CD4-positive, alpha-beta T cell treated with Interleukin-21 for 1 hour (primary cell): ENCODE results near the gene EREG.

Experiments used
- DNase-seq: peaks from one replicate; pipeline ENCODE4 v3.0.0-alpha.2; 2020

The EREG gene

DNA sequence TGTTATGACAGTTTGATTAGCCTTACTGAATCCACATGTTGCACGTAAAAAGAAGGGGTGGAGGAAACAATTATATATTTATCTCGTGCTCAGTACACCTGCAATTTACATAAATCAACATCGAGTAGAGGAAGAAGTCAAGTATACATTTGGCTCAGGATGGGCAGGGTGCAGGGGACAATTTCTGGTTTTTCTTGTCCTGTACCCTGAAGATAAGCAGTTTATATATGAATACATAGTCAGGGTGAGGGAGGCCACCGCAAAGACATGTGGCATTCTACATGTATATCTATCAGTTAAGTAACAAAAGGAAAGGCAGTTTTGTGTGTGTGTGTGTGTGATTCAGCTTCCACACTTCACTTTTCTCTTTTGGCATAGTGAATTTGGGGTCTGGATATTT, 11.1 kb upstream of the EREG start:
- DNase-seq: no peak

DNA sequence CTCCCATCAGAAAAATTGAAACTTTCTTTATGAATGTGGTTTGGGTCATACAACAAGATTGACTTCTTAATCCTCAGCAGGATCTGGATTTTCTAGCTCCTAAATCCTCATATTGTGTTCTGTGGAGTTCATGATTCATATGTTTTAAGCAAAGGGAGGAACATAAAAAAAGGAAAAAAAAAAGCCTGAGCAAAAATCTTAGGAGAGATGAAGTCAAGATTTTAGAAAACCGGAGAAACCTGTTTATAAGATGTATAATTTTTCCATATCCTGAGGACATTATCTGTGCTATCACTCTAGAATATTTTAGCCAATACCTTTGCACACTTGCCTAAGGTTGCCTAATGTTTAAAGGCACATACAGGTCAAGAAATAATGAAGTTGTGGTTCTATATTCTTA, 7.0 kb upstream of the EREG start:
- no peak for DNase-seq

DNA sequence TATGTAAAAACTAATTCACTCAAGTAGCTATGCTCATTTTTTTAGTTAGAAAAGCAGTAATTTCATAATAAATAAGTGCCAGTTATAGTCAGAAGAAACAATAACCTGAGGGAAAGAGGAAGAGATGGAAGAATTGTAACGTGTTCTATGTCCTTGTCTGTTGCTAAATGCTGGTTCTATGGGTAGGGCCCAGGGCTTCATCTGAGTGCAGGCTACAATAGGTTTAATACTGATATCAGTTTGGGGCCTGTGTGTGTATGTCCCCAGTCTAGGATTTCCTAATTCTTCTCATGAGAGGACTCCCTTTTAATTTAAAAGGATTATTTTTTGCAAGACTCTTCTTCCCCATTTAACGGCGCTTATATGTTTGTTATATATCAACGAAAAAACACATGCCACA, 3.3 kb upstream of the EREG start:
- DNase-seq: no peak

DNA sequence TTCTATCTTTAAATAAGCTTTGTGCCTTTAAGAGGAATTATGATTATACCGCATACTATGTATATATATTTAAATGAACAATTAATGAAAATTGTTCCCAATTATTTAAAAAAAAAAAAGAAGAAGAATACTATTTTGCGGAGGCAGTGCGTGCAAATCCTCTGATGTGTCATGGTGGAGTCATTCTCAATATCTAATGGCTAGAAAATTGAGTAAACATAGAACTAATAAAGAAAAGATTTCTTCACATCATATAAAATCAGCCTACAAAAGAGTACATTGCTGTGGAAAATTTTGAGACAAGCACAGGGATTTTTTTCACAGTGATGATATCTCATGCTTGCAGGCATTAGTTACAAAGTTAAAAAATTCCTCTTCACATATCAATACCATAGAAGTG, 2.6 kb upstream of the EREG start:
- no peak for DNase-seq

DNA sequence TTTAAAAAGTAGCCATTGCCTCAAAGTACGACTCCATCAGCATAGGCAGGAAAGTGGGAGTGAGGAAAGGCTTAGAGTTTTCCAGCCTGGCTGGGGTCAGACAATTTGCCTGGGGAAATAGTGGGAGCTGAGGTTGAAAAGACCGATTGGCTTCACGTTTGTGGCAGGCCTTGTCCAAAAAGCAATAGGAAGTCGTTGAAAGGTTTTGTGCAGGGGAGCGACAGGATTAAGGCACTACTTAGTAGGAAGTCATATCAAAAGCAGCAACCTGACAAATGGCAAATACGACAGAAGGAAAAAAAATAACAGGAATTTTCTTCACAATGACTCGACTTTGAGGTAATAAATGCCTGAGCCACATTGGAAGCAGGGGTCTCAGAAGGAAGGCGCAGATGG, 691 bp upstream of the EREG start:
- DNase-seq: no peak

DNA sequence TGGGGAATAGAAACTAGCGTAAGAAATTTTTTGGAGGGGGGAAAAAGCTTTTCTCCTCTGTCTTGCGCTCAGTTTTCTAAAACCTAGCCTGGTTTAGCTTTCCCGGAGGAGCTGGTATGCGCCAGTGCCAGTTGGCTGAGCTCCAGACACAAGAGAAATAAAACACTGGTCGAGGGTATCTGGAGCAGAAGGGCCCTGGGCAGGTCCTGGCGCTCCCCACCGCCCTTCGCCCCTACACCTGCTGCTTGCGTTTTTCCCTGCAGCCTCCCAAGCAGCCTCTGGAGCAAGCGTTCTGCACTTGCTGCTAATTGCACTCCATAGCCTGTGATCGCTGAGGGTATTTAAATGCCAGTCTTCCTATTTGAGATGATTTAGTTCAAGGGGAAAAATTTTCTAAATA, 816 bp downstream of the EREG start:
- DNase-seq: no peak

DNA sequence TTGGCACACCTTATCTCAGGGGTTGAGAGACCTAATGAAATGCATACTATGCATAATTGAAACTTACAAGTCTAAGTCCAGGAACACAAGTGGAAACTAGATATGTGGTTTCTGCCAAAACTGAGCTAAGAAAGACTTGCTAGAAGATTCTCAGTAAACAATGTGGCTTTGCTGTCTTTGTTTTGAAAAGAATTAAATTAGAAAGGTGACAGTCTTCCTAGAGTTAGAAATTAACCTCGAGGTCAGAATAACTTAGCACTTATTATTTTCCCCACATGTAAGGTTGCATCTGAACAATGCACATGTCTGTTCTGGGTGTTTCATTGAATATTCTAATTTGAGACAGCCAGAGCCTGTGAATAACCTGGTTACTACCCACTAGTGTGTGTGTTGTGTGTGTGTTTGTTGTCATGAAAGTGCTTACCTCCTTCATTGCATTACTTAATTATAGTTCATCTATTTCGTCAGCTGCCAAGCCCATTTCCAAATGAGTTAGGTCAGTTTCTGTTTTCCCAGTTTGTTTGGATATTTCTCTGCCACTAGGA, 1.5 kb downstream of the EREG start:
- DNase-seq: no peak

DNA sequence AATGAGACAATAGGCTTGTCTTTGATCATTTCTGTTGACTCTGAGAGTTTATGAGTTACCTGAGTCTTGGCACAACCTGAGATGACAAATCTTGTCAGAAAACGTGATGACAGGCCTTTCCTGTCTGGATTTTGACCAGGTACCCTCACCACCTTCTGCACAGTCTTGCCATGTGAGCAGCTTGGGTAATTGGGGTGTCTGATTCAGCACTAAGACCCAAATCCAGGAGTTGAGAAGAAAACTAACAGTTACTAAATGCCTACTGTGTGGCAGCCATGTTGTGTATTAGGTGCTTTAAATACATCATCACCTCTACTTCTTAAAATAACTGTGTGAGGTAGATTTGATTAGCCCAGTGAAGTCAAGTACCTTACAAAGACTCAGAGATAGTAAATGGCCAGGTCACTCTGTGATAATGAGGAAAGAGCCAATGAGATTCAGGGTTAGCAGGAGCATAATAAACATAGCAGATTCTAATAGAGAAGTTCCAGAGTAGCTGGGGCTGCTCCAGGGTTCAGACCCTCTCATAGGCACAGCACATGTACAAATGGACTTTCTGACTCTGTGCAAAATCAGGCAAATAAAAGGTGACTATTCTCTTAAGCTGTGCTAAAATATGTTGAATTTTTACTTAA, 2.8 kb downstream of the EREG start:
- no peak for DNase-seq

DNA sequence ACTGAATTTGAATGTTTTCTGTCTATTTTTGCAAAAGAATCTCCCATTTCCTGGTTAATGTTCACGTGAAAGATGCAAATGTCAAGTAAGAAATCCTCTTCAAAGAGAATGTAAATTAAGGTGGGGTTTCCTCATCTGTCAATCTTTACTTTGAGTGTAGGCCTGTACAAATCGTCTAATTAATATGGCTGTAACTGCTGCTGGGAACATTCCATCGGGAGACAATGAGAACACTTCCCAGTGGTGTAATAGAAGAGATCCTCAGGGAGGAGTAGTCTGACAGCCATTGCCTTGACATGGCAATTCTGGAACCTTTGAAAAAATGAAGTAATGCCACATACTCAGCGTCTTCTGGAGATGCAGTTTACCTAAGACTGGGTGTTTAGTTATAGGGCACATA, 3.7 kb downstream of the EREG start:
- DNase-seq: no peak

DNA sequence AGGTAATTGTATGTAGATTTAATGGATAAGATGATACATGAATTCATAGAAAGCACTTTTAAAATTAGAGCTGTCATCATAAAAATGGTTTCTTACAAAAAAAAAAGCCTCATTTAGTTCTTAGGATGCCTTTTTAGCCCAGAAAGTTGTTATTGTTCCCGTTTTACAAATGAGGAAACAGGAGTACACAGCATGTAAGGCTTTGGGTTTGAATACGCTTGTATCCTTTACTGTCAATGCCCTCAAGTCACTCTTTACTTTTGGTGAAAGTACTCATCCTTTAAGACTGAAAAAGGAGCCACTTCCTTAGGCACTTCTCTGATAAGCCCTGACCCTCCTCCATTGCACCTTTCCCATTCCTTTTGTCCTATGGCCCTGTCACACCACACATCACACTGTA, 4.9 kb downstream of the EREG start:
- DNase-seq: no peak

DNA sequence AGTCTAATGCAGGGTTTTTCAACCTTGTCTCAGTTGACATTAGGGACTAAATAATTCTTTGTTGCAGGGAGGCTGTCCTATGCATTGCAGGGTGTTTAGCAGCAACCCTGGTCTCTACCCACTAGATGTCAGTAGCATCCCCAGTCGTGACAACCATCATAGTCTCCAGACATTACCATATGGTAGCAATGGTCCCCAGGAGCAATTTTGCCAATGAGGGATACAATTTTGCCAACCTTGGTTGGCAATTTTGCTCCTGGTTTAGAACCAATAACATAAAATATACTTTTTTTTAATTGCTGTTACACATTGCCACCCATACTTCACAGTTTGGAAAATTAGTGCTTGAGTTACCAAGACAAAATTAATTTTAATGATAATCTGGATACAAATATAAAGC, 6.0 kb downstream of the EREG start:
- DNase-seq: peak; percentile 36

DNA sequence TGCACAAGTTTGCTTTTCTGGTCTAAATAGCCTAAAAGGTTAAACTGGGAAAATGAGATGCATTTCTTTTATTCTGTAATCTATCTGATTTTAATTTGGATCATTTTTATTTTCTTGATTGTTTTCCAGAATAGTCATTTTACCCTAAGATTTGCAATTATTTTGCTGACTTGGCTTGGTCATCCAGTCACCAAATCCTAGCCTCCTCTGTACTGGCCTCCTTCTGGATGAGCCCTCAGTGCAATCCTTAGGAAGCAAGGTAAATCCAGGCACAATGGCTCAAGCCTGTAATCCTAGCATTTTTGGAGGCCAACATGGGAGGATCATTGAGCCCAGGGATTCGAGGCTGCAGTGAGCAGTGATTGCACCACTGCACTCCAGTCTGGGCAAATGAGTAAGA, 9.2 kb downstream of the EREG start:
- no peak for DNase-seq

DNA sequence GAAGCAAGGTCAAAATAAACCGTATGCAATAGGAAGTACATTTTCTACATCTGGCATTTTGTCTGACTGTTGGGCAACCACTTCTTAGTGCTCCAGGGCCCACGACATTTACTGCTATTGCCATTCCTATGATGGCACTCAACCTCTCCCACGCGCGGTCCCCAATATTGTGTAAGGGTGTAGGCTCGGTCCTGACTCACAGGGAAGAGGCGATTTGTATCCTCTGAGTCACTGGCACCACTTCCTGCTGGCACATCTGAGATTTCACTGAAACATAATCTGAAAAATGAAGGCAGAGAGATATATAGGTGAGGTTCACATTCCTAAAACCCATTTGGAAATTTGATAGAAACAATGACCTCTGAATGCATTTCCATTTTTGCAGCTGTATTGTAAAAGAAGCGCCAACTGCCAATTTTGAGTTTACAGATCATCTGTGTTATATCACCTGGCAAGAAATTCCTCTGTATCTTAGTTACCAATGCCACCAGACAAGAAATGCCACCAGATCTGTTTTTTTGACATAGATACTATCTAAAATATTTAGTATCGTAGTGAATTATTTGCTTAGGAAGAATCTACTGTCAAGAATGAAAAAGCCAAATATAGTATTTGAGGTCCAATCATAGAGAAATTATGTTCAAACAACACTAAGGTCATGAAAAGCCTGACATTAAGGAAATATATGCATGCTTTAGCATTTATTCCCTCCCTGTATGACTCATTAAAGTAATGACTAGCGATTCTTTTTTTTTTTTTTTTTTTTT, 9.8 kb downstream of the EREG start:
- DNase-seq: no peak

DNA sequence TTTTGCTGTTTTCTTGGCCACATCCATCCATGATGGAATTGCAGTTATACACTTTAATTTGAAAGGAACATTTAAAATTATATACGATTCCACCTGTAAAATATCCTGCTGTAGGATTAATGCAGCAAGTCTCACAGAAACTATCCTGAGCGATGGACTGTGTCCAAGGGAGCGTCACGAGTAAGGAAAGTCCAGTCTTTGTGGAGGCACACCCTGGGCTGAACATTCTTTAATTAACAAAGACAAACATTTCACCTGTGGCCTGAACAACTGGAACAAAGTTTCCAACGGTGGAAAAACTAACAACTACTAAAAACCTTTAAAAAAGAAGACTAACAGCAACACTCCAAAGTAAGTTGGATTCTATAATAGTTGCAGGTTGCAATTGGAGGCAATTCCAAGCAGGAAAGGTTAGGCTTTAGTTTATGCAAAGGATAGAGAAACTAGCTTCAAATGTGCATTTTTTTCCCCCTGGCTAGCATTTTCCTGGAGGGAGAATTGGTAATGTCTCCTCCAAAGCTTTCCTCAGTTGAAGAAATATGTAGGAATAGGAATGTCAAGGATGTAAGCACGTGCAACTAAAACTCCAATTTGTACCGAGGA, 11.0 kb downstream of the EREG start:
- DNase-seq: no peak

DNA sequence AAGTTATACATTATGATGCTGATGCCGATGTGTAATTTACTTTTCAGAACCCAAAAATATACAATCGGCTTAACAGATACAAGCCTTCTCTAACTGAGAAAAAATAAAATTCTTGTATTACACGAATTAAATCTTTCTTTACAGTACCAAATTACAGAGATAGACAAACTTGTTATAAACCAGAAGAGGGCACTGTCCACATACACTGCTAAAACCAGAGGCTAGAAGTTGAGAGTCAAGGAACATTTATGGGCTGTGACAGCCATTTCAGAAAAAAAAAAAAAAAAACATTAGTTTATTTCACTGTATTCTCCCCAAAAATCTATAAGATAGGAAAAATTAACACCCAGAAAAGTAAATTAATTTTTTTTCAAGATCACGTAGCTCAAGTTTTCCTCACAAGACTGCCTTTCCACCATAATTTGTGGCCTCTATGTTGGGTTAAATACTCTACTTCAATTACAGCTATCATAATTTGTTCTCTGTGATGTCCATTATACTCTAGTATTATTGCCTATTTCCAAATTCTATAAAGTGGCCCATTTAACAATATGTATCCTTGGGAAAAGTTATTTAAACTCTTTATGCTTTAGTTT, 12.0 kb downstream of the EREG start:
- peak; percentile 52 for DNase-seq

DNA sequence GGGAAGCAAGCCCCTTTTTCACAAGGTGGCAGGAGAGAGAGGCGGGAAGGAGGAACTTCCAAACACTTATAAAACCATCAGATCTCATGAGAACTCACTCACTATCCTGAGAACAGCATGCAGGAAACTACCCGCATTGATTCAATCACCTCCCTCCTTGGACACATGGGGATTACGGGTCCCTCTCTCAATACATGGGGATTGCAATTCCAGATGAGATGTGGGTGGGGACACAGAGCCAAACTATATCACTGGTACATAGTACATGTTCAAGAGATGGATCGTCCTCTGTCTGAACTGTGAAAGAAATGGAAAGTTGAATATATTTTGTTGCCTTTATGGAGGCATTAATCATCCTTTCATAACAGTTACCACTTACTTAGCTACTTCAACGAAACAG, 12.8 kb downstream of the EREG start:
- no peak for DNase-seq

DNA sequence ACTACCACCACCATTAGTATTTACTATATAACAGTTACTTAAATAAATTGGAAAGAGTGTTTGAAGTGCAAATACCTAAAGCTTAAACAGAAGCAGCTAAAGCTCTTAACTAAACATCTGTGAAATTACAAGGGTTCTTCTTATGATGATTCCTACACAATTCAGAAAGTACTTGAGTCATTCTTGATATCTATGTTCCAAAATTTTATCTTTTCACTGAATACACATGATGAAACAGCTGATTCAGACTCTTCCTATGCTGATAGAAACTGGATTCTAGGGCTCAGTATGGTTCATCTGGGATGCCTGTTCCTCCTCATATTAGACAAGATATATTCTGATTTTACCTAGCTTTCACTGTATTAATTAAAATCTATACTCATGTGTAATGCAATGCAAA, 13.6 kb downstream of the EREG start:
- DNase-seq: no peak

DNA sequence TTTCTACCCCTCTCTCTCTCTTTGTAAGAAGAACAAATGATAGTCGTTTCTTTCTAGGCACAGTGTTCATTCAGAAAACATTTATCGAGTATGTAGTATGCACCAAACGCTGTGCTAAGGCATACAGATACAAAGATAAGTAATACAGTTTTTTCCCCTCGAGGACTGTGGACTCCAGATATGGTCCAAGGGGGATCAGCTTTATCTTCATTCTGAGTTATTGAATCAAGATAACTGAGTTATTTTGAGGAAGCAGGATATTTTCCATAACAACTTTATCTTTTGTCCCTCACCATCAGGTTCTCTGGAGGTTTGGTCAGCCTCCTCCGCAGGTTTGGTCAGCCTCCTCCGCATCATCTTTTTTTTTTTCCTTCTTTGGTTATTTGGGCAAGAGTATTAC, 15.0 kb downstream of the EREG start:
- DNase-seq: no peak

DNA sequence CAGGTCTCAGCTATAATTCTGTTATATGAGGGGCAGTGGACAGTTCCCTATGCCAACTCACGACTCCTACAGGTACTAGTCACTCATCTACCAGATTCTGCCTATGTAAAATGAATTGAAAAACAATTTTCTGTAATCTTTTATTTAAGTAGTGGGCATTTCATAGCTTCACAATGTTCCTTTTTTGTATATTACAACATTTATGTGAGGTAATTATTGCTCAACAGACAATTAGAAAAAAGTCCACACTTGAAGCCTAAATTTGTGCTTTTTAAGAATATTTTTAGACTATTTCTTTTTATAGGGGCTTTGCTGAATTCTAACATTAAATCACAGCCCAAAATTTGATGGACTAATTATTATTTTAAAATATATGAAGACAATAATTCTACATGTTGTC, 20.4 kb downstream of the EREG start:
- no peak for DNase-seq

DNA sequence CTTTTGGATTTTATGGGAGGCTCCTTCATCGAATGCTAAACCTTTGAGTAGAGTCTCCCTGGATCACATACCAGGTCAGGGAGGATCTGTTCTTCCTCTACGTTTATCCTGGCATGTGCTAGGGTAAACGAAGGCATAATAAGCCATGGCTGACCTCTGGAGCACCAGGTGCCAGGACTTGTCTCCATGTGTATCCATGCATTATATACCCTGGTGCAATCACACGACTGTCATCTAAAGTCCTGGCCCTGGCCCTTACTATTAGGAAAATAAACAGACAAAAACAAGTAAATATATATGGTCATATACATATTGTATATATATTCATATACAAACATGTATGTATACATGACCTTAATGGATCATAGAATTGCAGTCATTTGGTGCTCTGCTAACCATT, 21.2 kb downstream of the EREG start:
- DNase-seq: no peak

DNA sequence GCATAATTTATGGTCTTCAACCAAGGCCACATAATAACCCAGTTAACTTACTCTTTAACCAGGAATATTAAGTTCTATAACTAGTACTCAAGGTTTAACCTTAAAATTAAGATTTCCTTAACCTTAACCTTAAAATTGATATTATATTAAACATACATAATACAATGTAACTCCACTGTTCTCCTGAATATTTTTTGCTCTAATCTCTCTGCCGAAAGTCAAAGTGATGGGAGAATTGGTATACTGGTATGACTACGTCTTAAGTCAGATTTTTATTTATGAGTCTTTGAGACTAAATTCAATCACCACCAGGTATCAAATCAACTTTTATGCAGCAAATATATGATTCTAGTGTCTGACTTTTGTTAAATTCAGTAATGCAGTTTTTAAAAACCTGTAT, 22.8 kb downstream of the EREG start:
- DNase-seq: no peak

DNA sequence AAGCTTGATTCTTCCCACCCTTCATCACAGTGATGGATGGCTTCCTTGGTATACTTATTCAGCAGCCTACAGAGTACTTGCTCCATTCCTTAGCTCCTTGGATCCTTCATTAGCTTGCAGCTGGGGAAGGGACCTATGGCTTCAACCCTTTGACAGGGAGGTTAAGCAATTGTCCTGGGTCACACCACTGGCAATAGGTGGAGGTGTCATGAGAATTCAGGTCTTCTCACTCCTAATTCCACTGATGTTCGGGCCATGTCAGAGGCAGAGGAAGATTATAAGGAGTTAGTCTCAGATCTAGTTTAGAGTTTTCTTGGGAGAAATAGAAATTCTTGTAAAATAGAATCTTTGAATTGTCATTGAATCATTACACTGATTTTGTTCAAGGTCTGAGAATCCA, 24.5 kb downstream of the EREG start:
- no peak for DNase-seq

DNA sequence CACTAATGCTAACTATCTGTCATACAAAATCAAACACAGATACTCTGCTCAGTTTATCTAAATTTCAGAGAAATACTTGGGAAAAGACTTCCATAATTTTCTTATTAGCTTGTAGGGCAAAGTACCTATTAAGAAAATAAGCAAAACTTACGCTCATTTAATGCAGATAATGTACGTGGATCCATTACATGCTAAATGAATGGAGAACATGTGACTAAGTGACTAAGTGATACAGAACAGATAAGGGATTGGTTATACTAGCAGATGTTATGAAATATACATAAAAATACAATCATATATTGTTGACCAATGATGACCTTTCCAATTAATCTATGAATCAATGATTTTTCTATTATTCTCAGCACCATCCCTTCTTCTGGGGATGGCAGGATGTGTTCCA, 25.7 kb downstream of the EREG start:
- DNase-seq: no peak

DNA sequence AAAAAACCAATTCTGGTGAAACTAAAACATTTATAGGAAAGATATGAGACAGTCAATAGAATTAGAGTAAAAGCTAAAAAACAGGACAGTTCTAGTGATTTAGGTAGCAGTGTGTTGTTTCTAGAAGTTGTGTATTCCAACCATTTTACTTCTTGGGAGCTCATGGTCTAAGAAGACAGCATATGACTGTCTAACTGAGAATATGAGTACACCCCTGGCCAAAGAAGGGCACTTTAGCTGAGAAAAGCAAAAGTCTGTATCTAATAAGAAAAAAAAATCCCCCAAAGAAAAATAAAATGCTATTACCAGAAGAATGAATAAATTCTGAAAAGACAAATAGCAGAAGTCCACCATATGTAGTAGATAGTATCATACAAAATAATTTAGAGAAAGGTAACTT, 26.4 kb downstream of the EREG start:
- DNase-seq: no peak
